Measurements from ENCODE around the gene SPART.
A peak's percentile ranks its signal among the peaks of the same experiment; 100 is the strongest.
"Not testable (repeated sequence)": the region's sequence is repeated elsewhere in the genome, so short reads cannot be mapped to it uniquely, and the experiment has no call there.

The SPART gene

DNA sequence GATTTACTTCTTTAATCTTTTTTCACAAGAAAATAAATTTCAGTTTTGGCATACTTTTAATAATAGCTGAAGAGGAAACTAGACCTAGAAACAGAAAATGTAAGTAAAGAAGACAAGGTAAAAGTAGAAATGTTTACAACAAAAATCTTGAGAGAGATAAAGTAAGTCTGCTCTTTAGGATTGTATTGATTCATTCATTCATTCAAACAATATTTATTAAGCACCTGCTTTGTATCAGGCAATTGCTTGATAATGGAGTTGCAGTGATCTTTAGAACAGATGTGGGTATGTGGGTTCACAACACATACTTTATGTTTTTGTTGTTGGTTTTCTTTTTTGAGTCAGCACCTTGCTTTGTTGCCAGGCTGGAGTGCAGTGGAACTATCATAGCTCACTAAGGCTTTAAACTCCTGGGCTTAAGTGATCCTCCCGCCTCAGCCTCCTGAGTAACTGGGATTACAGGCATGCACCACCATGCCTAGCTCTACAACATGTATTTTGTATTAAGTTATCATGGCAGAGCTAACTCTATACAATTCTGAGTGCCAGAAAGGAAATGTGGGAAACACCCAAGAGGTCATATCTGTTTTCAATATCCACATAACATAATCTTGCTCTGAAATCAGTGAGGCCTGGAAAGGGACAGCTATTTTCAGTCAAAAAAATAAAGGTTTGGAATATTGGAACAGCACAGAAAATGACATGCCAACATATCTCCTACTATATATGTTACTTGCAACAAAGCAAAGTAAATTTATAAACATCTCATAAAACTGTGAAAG is 8.8 kb upstream of the SPART start:
- DNase-seq = no peak

DNA sequence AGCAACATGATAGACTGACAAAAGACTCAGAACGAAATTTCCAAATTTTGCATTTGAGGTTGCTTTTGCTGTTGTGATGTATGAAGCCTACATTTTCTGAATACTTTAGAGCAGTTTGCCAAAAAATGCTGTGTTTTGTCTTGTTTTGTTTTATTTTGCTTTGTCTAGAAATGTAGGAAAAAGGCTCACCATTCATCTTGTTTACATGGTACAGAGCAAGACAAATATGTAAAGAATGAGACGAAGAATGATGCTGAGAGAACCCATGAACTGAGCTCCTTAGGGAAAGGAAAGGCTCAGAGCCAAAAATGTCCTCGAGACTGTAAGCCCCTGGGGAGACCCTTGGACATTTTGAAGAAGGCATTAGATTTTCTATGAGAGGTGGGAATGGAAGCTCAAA is 6.8 kb upstream of the SPART start:
- DNase-seq = no peak

DNA sequence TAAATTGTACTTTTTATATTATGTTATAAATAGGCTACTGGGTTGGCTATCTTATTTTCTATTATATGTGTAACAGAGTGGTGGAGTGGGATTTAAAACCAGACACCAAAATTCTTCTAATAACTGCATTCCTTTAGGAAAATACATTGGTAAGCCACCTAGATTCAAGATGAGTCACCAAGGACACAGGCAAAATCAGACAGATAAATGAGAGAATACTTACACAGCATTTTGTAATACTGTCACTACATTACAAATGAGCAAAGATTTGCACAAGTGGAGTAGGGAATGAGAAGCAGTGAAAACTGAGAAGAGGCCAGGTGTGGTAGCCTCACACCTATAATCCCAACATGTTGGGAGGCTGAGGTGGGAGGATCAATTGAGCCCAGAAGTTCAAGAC is 6.2 kb upstream of the SPART start:
- no peak for DNase-seq

DNA sequence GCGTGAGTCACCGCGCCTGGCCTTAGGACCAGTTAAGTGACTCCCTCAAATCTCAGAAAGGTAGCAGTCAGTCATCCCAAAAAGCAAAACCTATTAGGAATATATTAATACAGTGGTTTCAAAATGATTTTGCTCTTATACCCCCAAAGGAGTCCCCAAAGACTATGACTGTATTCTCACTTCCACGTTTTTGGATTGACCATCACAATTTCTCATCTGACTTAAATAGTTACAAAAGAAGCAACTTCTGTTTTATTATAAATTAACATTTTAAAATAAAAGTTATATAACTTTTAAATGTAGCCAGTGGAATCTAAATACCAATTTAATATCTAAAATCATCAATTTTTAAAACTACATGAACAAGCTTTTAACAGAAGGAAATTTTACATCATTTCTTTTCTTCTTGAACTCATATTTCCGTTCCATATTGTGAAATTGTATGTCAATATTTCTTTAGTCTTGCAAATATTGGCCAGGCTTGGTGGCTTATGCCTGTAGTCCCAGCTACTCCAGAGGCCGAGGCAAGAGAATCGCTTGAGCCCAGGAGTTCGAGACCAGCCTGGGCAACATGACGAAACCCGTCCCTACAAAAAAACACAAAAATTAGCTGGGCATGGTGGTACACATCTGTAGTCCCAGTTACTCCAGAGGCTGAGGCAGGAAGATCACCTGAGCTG is 1.5 kb upstream of the SPART start:
- no peak for DNase-seq

DNA sequence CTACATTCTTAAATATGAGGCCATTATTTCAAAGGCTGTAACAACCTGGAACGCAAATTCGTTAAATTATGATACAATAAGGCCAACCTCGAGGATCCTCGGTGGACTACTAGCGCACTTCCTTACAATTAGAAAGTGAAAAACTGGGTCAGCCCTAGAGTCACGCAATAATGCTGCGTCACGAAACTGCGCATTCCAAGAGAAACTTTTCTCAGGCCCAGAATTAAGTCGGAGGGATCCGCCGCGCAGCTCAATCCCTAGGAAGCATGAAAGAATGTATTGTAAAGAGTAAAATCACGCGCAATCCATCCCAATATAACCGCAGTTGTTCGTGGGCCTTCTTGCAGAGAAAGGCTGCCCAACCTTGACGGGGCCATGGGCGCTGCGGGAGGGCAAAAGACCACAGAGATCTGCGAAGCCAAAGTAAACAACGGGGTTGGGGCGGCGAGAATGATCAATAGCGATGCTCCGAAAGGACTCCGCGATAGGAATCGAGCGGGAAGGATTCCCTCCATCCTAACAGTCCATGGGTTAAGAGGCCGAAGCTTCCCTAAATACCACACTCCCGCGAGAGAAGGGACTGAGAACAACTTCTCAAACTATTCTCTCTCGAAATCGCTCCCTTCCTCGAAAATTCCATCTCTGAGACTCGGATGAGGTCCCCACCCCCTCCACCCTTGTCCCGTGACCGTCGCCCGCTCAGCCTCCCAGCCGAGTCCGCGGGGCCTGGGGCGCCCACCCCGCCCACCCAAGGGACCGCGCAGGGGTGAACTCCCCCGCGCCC is 564 bp downstream of the SPART start:
- peak; percentile 75 for DNase-seq

DNA sequence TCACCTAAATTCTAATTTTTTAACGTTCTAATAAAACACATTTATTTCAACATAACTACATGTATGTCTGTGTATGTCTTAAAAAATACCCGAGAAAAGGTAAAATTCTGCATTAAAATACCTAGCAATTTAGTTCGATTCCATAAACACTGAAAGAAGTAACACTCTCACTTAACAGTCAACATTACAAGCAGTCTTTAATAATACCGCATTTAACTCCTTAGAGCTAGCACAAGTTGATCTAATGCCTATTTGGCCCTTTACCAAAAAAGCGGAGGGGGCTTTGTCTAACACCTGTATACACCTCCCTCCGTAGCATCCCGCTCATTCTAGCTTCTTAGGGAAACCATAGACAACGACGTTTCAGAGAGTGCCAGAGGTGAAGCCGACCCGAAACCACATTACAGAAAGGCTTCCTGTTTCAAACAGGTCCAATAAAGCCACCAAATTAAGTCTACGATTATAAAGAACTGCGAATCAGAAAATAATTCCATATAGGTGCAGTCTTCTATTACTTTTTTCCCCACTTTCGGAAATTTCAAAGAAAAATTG is 1.2 kb downstream of the SPART start:
- peak; percentile 75 for DNase-seq

DNA sequence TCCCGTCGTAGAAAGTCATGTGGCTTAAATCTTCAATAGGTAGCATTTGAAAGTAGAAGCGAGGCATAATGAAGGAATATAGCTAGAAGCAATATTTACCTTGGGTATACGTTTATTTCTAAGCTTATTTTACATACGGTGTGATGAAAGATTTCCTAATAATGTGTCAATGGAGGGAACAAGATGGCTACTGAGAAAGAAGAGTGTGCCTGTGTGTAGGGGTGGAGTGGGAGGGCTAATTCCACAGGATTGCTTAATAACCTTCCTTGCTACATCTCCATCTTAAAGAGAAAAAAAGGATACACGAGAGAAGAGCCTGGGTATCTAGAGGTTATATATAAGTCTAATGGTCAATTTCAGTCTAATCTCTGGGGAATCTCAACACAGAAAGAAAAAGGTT is 2.0 kb downstream of the SPART start:
- no peak for DNase-seq

DNA sequence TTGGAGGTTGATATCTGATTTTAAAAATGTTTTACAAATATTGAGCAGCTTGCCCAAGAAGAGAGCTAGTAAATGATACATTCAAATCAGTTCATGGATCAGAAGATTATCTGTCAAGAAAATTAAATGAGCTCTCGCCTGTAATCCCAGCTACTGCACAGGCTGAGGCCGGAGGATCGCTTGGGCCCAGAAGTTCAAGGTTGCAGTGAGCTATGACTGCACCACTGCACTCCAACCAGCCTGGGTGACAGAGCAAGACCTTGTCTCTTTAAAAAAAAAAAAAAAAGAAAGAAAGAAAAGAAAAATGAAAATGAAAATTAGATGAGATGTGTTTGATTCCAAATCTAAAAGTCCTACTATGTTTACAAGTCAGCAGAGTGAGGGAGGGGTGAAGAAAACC is 2.4 kb downstream of the SPART start:
- DNase-seq = no peak

DNA sequence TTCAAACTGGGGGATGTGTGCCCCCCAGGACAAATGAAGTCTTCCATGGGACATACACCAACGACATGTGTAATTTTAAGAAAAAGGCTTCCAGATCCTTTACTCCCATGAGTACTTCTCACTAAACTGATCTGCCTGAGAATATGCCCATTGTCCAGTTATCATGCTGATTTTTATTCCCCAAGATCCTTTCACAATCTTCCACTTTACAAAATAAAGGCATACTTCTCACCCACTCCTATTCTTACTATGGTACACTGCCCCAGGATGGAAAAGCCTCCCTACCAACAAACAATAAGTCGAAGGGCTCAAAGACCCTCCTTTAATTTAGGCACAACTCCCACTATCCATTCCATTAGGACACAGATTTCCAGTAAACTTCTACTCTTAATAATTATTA is 3.5 kb downstream of the SPART start:
- DNase-seq = no peak

DNA sequence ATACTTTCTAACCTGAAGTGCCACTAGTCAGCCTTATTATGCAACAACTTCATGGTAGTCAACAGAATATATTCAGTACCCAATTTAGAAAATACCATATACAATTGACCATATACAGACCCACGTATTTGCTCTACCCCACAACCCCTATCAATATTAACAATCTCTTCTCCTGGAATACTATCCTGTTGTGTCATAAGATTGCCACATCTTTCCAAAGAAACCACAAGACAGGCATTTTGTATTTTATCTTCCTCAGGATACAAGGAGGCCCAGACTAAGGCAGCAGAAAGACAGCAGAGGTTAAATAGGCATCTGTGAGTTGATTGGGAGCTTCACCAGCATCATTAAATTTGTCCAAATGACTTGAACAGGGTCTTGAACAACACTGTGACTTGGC is 4.5 kb downstream of the SPART start:
- DNase-seq = no peak

DNA sequence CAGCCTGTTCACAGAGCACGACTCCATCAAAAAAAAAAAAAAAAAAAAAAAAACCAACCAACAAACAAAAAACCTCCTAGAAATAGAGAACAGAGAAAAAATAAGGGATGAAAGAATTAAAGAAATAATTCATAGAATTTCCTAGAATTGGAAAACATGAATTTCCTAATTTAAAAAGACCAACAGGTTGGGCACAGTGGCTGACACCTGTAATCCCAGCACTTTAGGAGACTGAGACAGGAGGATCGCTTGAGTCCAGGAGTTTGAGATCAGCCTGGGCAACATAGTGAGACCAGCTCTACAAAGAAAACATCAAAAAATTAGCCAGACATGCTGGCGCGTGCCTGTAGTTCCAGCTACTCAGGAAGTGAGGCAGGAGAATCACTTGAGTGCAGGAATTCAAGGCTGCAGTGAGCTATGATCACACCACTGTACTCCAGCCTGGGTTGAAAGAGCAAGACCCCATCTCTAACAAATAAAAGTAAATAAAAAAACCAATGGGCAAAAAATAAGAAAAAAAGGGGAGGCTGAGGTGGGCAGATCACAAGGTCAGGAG is 6.5 kb downstream of the SPART start:
- DNase-seq = no peak

DNA sequence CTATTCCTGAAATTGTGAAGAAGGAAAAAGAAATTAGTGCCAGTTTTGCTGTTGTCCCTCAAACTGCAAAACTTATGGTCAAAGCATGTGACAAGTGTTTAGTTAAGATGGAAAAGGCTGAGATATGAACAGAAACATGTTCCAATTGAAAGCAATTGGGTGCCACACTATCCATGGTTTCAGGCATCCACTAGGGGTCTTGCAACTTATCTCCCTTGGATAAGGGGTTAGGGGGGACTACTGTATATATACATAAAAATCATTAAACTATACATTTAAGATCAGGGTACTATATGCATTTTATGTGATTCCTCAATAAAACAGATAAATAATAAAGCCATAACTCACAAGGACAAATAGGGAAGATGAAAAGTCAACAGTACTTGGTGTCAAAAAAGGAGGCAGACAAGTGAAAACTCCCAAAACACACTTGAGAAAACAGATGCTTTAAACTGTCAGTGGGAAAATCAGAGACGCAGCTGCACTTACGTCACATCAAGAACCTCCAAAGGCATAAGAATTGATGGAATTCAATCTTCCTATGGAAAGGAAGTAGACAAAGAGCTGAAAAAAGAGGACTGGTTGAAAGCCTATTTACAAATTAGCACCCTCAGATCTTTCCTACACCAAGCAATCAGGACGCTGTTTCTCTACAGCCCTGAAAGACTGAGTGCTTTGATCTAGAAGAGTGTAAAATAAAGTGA is 8.1 kb downstream of the SPART start:
- no peak for DNase-seq

DNA sequence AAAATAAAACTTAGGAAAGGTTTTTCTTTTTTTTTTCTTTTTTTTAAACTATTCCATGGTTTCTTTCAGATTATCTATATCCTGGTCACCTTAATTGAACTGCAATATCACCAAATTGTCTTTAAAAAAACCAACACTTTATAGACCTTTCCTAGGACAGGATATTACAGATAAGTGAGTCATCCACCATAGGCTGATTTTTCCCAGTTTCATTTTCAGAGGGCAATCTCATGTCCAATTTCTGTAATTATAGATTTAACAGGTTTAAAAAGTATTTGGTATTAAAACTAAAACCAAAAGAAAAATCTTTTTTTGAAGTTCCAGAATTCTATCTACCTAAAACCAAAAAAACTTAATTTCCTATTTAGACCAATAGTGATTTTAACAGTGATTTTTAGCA is 13.2 kb downstream of the SPART start:
- no peak for DNase-seq

DNA sequence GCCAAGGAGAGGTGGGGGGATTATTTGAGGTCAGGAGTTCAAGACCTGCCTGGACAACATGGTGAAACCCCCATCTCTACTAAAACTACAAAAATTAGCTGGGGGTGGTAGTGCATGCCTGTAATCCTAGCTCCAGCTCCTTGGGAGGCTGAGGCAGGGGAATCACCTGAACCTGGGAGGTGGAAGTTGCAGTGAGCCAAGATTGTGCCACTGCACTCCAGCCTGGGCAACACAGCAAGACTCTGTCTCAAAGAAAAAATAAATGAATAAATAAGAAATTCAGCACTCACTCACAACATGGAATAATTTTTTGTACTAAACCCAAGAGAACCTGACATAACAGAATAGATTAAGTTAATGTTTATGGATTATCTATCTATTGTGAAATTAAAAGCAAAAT is 13.9 kb downstream of the SPART start:
- DNase-seq = not testable (repeated sequence)

DNA sequence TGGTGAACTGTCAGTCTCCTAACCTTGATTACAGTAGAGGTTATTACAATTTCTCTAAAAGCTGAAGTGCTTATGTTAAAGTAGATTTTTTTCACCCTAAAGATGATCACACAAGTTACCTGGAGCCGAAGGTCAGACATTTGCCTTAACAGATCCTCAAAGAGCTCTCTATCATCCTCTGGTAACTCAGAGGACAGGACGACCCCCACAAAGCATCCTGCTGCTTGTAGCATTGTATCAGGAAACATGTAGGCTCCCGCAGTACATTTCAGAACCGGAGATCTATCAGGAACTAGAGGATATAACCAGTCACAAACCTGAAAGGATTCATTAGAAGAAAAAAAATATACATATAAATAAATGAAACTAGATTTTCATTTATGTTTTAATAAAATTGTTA is 14.9 kb downstream of the SPART start:
- DNase-seq = no peak

DNA sequence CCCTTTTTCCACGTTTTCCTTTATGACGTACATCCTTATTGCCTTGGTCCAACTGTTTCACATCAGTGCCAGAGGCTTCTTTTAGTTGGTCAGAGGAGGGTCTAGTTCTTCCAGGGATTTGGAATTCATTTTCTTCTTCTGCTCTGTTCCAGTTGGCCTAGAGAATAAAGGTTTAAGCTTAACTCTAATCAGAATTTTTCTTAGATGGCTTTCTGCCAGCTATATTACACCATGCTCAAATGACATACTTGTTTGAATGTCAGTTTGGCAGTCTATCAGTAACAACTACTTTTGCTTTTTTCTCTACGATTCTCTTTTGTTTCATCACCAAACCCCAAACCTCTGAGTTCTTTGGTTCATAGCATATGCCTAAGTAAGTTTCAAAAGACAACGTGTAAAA is 16.8 kb downstream of the SPART start:
- no peak for DNase-seq

DNA sequence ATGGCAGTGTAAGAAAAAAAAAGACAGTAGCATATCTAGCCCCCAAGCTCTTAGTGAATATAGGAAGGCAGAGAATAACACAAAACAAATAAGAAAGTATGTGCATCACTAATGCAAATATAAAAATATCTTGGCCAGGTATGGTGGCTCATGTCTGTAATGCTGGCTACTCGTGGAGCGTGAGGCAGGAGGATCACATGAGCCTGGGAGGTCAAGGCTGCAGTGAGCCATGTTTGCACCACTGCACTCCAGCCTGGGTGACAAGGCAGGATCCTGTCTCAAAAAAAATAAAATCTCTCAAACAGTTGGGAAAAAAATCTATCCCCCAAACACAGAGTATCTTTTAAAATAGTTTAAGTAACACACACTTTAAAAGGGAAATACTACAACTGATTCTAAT is 17.4 kb downstream of the SPART start:
- no peak for DNase-seq

DNA sequence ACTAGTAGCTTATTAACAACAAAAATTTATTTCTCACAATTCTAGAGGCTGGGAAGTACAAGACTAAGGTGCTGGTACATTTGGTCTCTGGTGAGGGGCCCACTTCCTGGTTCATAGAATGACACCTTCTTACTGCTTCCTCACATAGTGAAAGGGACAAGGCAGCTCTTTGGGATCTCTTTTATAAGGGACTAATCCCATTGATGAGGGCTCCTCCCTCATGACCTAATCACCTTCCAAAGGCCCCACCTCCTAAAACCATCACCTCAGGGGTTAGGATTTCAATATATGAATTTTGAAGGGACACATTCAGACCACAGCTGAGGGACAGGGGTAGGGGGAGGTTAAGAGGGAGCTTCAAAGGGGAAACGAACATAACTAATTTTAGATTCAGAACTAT is 20.3 kb downstream of the SPART start:
- no peak for DNase-seq

DNA sequence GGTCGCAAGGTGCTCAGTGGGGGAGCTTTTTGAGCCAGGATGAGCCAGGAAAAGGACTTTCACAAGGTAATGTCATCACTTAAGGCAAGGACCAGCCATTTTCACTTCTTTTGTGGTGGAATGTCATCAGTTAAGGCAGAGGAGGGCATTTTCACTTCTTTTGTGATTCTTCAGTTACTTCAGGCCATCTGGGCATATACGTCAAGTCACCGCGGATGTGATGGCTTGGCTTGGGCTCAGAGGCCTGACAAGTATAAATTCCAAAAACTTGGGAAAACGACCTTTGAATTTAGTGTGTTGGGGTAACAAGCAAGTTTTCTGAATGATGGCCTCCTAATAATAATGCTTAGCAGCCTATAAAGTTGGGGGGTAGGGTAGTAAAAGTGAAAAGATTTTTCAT is 21.3 kb downstream of the SPART start:
- not testable (repeated sequence) for DNase-seq

DNA sequence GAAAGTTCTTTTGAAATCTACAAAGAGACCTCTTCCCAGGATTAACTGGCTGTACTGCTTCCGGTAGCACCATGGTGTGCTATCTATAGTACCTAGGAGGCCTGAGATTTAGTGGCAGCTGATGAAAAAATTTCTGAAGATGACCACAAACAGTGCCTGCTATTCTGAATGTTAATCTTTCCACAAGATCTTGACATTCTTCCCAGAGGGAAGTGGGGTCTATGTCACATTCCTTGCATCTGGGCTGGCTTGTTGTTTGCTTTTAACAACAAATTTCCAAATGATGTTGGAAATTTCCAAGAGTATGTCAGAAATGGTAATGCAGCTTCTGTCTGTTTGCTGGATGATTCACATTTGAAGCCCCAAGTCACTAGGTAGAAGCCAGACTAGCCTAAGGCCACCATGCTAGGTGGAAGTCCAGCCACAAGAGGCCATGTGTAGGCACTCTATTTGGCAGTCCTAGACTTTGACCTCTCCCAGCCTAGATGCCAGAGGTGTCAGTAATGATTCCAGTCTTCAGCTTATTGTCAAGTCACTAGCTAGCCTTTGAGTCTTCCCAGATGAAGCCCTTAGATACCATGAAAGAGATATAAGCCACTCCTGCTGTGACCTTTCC is 22.1 kb downstream of the SPART start:
- DNase-seq = no peak

DNA sequence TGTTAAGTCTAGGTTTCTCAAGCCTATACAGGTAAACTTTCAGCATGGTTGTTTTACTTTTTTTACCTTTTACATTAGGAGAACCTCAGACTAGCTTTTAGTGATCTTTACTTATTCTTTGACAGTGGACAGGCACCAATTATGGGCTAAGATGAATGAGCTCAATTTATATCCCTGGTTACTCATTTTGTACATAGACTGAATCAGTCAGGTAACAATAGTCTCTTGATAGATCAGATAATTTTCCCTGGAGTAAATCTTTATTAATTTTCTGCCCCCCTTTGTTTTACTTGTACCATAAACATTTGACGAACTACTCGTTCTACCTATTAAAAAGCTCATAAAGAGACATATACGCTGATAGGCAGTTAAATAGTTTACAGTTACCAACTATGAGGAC is 22.8 kb downstream of the SPART start:
- DNase-seq = no peak

DNA sequence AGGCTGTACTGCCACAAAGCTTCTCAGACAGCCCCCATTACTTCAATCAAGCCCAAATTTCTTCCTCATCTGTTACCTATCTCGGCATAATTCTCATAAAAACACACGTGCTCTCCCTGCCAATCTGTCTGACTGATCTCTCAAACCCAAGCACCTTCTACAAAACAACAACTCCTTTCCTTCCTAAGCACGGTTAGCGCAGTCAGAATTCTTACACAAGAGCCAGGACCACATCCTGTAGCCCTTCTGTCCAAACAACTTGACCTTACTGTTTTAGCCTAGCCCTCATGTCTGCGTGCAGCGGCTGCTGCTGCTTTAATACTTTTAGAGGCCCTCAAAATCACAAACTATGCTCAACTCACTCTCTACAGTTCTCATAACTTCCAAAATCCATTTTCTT is 26.4 kb downstream of the SPART start:
- not testable (repeated sequence) for DNase-seq
